ENCODE measurements around the gene EDAR.

Gene EDAR

GRCh38 chr2:108937367-108938017 is 51.5 kb downstream of the EDAR start:
- DNase-seq = no peak

- no peak for DNase-seq
Observed at GRCh38 chr2:108936866-108937265, 52.2 kb downstream of the EDAR start.

GRCh38 chr2:108936076-108936864 is 52.8 kb downstream of the EDAR start:
- no peak for DNase-seq

GRCh38 chr2:108935271-108935741 is 53.7 kb downstream of the EDAR start:
- no peak for DNase-seq

- peak in 1 of 3 donors; percentile 4 for DNase-seq
Observed at GRCh38 chr2:108934583-108935245, 54.3 kb downstream of the EDAR start.

GRCh38 chr2:108934151-108934550 is 54.9 kb downstream of the EDAR start:
- DNase-seq = no peak

GRCh38 chr2:108933691-108934117 is 55.3 kb downstream of the EDAR start:
- no peak for DNase-seq

- no peak for DNase-seq
Observed at GRCh38 chr2:108932736-108933332, 56.2 kb downstream of the EDAR start.

- DNase-seq = no peak
Observed at GRCh38 chr2:108931372-108931771, 57.6 kb downstream of the EDAR start.

- no peak for DNase-seq
Observed at GRCh38 chr2:108929807-108930425, 59.1 kb downstream of the EDAR start.

GRCh38 chr2:108928660-108929377 is 60.2 kb downstream of the EDAR start:
- no peak for DNase-seq

- peak; percentile 40 to 45 (median 44) for DNase-seq
Observed at GRCh38 chr2:108927936-108928659, 60.9 kb downstream of the EDAR start.

- DNase-seq = no peak
Observed at GRCh38 chr2:108927405-108927804, 61.6 kb downstream of the EDAR start.

- DNase-seq = no peak
Observed at GRCh38 chr2:108926561-108927380, 62.2 kb downstream of the EDAR start.

GRCh38 chr2:108925735-108926134 is 63.3 kb downstream of the EDAR start:
- no peak for DNase-seq

GRCh38 chr2:108925286-108925685 is 63.7 kb downstream of the EDAR start:
- DNase-seq = no peak

- DNase-seq = no peak
Observed at GRCh38 chr2:108924580-108925251, 64.3 kb downstream of the EDAR start.

- no peak for DNase-seq
Observed at GRCh38 chr2:108923736-108924579, 65.1 kb downstream of the EDAR start.

Measured in suppressor macrophage treated with lipopolysaccharide for 1 hour (primary cell).